ENCODE data around the gene NXPE4.
"Not testable (repeated sequence)": the region's sequence is repeated elsewhere in the genome, so short reads cannot be mapped to it uniquely, and the experiment has no call there.

Gene NXPE4

GRCh38 chr11:114595571-114595970 is at the start of gene NXPE4:
TSS of gene NXPE4 (minus strand) at chr11:114595786. CDS start at chr11:114594759, 1,027 bp downstream.
- ChIA-PET POLR2A (ENCODE audit: low non-redundant PET) (no interaction called here), CTCF (interaction anchor here (0.8 kb wide), 1 partner anchor 255 kb away, joined by 3 read pairs; no protein-coding TSS in a partner anchor)
- TF ChIP-seq CTCF (conservative IDR thresholded peaks at IDR 0.05; ENCODE audit: low read depth), result no peak
- DNase-seq (ENCODE audit: low spot score), result no peak
- no peak within 1 kb of the TSS for H3K27ac ChIP-seq

GRCh38 chr11:114639440-114639839 is 43.9 kb upstream of the NXPE4 start:
- DNase-seq (ENCODE audit: low spot score); H3K27ac ChIP-seq; CTCF ChIA-PET; POLR2A ChIA-PET (ENCODE audit: low non-redundant PET): not testable (repeated sequence)

GRCh38 chr11:114631445-114631965 is 35.9 kb upstream of the NXPE4 start:
- H3K27ac ChIP-seq; POLR2A ChIA-PET (ENCODE audit: low non-redundant PET); DNase-seq (ENCODE audit: low spot score); CTCF ChIA-PET: not testable (repeated sequence)

- no peak for DNase-seq (ENCODE audit: low spot score)
- POLR2A ChIA-PET (ENCODE audit: low non-redundant PET), result no interaction called here
- no peak for TF ChIP-seq CTCF (conservative IDR thresholded peaks at IDR 0.05; ENCODE audit: low read depth)
Observed at GRCh38 chr11:114625294-114625693, 29.7 kb upstream of the NXPE4 start.

GRCh38 chr11:114624455-114625207 is 29.0 kb upstream of the NXPE4 start:
- CTCF ChIA-PET, result no interaction called here
- DNase-seq (ENCODE audit: low spot score), result no peak
- TF ChIP-seq CTCF (conservative IDR thresholded peaks at IDR 0.05; ENCODE audit: low read depth), result no peak
- POLR2A ChIA-PET (ENCODE audit: low non-redundant PET), result no interaction called here
- no peak overlapping the region for H3K27ac ChIP-seq

More at GRCh38 chr11:114625294-114625693, 29.7 kb upstream of the NXPE4 start:
- CTCF ChIA-PET, result no interaction called here
- H3K27ac ChIP-seq, result no peak overlapping the region

- ChIA-PET POLR2A (ENCODE audit: low non-redundant PET) (no interaction called here), CTCF (no interaction called here)
- TF ChIP-seq CTCF (conservative IDR thresholded peaks at IDR 0.05; ENCODE audit: low read depth), result no peak
- no peak overlapping the region for H3K27ac ChIP-seq
- DNase-seq (ENCODE audit: low spot score), result no peak
Observed at GRCh38 chr11:114623720-114624119, 28.1 kb upstream of the NXPE4 start.

- no peak overlapping the region for H3K27ac ChIP-seq
- CTCF ChIA-PET, result no interaction called here
- POLR2A ChIA-PET (ENCODE audit: low non-redundant PET), result no interaction called here
- DNase-seq (ENCODE audit: low spot score), result no peak
- no peak for TF ChIP-seq CTCF (conservative IDR thresholded peaks at IDR 0.05; ENCODE audit: low read depth)
Observed at GRCh38 chr11:114622858-114623257, 27.3 kb upstream of the NXPE4 start.

Measured in RWPE1 (cell line).